ENCODE data around the gene TIAM1.

Gene TIAM1

GRCh38 chr21:31201144-31201543 lies 142.9 kb downstream of the TIAM1 start:
- no peak for DNase-seq

GRCh38 chr21:31198575-31198974 lies 145.5 kb downstream of the TIAM1 start:
- DNase-seq = peak; percentile 40

GRCh38 chr21:31196724-31197123 lies 147.3 kb downstream of the TIAM1 start:
- no peak for DNase-seq

GRCh38 chr21:31195334-31196015 lies 148.6 kb downstream of the TIAM1 start:
- no peak for DNase-seq

GRCh38 chr21:31194510-31195293 lies 149.4 kb downstream of the TIAM1 start:
- DNase-seq = no peak

GRCh38 chr21:31193761-31194160 lies 150.3 kb downstream of the TIAM1 start:
- no peak for DNase-seq

GRCh38 chr21:31191553-31191952 lies 152.5 kb downstream of the TIAM1 start:
- no peak for DNase-seq

GRCh38 chr21:31190516-31190915 lies 153.5 kb downstream of the TIAM1 start:
- no peak for DNase-seq

GRCh38 chr21:31187499-31187898 lies 156.6 kb downstream of the TIAM1 start:
- DNase-seq = no peak

GRCh38 chr21:31186916-31187315 lies 157.1 kb downstream of the TIAM1 start:
- no peak for DNase-seq

- no peak for DNase-seq
These were observed 158.4 kb downstream of the TIAM1 start for GRCh38 chr21:31185663-31186062.

- no peak for DNase-seq
These were observed 159.2 kb downstream of the TIAM1 start for GRCh38 chr21:31184876-31185275.

- DNase-seq = peak; percentile 70
These were observed 159.6 kb downstream of the TIAM1 start for GRCh38 chr21:31184459-31184858.

- peak; percentile 73 for DNase-seq
These were observed 161.6 kb downstream of the TIAM1 start for GRCh38 chr21:31182231-31183140.

- peak; percentile 58 for DNase-seq
These were observed 162.8 kb downstream of the TIAM1 start for GRCh38 chr21:31181082-31181750.

GRCh38 chr21:31180256-31181081 lies 163.6 kb downstream of the TIAM1 start:
- no peak for DNase-seq

- DNase-seq = no peak
These were observed 167.3 kb downstream of the TIAM1 start for GRCh38 chr21:31176725-31177124.

GRCh38 chr21:31176080-31176551 lies 167.9 kb downstream of the TIAM1 start:
- DNase-seq = no peak

GRCh38 chr21:31173881-31174555 lies 170.0 kb downstream of the TIAM1 start:
- peak; percentile 41 for DNase-seq

GRCh38 chr21:31172328-31172727 lies 171.7 kb downstream of the TIAM1 start:
- no peak for DNase-seq

Data from central memory CD4-positive, alpha-beta T cell (primary cell).